IPS DF 19.7 (cell line): ENCODE measurements around the gene YPEL3.

ENCODE experiments used
- DNase-seq: peaks from one replicate; pipeline ENCODE4 v3.0.0-alpha.2; 2013; ENCODE audit warnings: low read depth, low spot score

The YPEL3 gene

DNA sequence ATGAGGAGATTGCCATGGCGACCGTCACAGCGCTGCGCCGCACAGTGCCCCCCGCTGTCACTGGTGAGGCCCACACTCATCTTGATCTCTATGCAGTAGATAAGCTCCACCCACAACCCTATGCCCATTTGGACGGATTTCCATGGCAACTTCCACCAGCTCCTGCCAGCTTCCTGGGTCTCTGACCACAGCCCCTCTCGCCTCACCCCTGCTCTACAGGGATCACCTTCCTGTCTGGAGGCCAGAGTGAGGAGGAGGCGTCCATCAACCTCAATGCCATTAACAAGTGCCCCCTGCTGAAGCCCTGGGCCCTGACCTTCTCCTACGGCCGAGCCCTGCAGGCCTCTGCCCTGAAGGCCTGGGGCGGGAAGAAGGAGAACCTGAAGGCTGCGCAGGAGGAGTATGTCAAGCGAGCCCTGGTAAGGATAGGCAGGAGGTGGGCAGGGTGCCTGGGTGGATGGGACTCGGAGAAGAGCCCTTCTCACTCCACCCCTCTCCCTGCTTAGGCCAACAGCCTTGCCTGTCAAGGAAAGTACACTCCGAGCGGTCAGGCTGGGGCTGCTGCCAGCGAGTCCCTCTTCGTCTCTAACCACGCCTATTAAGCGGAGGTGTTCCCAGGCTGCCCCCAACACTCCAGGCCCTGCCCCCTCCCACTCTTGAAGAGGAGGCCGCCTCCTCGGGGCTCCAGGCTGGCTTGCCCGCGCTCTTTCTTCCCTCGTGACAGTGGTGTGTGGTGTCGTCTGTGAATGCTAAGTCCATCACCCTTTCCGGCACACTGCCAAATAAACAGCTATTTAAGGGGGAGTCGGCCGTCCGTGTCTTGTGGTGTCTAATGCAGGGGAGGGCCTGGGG lies 26.2 kb downstream of the YPEL3 start:
- DNase-seq: no peak

- no peak for DNase-seq
Observed at GRCh38 chr16:30068750-30069610, 27.0 kb downstream of the YPEL3 start.

GRCh38 chr16:30068333-30068732 lies 27.7 kb downstream of the YPEL3 start:
- DNase-seq: no peak

DNA sequence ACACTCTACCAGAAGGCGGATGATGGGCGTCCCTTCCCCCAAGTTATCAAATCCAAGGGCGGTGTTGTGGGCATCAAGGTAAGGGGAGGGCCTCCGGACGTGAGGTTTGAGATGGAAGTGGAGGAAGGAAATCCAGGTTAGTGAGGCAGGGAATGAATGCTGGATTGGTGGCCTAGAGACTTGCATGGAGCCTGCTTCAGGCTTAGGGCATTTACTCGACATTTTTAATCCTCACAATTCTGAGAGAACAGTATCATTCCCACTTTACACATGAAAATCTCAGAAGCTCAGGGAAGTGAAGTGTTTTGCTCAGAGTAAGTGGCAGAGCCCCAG lies 28.5 kb downstream of the YPEL3 start:
- no peak for DNase-seq

DNA sequence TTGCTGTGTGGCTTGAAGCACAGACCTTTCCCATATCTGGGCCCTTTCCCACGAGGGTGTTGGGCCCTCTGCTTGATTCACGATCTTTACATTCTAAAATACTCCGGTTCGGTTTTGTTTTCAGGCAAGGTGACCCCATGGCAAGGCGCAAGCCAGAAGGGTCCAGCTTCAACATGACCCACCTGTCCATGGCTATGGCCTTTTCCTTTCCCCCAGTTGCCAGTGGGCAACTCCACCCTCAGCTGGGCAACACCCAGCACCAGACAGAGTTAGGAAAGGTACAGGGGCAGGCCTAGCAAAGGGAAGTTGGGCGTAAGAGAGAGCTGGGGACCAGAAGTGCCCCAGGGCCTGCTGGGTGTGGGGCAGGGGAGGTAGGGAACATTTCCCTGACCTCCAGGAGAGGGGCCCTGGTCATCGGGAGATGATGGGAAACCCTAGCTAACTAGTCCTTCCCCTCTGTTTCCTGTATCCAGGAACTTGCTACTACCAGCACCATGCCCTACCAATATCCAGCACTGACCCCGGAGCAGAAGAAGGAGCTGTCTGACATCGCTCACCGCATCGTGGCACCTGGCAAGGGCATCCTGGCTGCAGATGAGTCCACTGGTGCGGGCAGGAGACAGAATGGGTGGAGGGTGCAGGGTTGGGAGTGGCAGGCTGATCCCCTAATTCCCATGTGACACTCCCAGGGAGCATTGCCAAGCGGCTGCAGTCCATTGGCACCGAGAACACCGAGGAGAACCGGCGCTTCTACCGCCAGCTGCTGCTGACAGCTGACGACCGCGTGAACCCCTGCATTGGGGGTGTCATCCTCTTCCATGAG lies 29.0 kb downstream of the YPEL3 start:
- no peak for DNase-seq

GRCh38 chr16:30065943-30066760 lies 29.9 kb downstream of the YPEL3 start:
- no peak for DNase-seq

DNA sequence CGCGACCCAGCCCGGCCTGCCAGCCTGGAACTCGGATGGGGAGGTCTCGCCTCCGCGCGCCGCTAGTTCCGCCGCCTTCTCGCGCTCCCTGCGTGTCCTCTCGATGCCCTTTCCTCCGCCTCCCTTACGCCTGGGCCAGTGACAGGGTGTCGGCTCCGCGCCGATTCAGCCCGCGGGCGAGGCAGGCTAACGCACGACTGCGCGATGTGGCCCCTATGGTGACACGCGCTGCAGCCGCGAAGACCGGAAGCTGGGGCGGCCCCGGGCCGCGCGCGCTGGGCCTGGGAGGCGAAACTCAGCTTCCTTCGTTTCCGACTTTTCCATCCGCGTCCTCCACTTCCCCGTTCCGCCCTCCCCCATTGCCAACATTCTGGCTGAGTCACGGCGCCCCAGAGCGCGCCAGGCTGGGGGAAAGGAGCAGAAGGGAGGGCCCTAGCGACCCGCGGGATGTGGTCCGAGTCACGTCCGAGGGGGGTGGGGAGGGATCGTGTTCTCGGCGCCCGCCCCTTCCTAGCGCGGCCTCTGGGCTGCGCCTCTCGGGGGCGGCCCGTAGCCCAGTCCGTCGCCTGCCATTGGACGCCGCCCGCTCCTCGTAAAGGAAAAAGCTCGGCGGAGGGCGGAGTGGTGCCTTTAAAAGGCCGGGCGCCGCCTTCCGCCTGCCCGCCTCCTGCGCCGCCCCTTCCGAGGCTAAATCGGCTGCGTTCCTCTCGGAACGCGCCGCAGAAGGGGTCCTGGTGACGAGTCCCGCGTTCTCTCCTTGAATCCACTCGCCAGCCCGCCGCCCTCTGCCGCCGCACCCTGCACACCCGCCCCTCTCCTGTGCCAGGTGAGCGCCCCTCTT lies 30.7 kb downstream of the YPEL3 start, which contains the start of gene ALDOA:
ALDOA (plus strand) TSS at position 659 of the 841 bp plus-strand sequence. CDS start 1,138 bp downstream, outside the sequence.
- DNase-seq: peak; percentile 74

GRCh38 chr16:30064729-30065101 lies 31.3 kb downstream of the YPEL3 start:
- DNase-seq: no peak

- no peak for DNase-seq
Observed at GRCh38 chr16:30063893-30064728, 31.9 kb downstream of the YPEL3 start.

DNA sequence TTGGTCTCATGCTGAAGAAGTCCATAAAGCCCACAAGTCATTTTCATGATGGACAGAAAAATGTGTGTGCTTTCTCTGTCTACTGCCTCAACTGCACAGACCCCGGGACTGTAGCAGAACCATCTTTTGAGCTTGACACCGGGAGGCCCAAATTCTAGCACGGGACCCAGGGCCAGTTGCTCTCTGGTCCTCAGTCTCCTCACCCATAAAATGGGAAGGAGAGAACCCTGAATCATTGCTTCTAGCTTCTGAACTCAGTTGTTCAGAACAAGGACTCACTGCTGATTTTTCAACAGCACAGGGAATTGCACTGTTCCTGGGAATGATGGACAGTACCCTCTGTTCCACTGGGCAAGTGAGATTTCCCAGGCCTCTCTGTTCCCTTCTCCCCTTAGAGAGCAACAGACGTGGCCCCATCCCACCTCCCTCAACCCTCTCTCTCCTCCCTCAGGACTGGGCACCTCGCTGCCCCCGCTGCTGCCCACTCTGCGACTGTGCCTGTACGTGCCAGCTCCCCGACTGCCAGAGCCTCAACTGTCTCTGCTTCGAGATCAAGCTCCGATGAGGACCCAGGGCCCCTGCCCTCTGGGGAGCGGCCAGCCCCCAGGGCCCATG lies 32.6 kb downstream of the YPEL3 start:
- DNase-seq: no peak

- no peak for DNase-seq
Observed at GRCh38 chr16:30060836-30061554, 35.0 kb downstream of the YPEL3 start.

GRCh38 chr16:30060346-30060745 lies 35.7 kb downstream of the YPEL3 start:
- DNase-seq: no peak

GRCh38 chr16:30054959-30055553 lies 41.0 kb downstream of the YPEL3 start:
- no peak for DNase-seq

DNA sequence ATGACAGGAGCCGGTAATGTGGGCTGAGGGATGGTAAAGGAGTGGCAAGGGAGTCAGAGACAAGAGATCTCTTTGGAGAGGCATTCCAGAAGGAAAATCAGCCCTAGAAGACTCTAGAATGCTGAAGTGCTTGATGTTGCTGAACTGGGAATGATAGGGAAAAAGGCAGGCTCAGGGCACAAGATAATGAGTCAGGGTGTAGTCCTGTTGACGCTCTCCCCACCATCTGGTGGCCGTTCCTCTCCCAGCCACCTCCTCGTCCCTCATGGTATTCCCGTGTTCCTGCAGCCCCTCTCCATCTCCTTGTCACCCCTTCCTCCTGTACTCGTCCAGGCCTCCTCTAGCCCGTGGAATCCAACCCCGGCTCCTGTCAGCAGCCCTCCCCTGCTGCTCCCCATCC lies 41.6 kb downstream of the YPEL3 start:
- DNase-seq: no peak

- no peak for DNase-seq
Observed at GRCh38 chr16:30053376-30054015, 42.5 kb downstream of the YPEL3 start.

- no peak for DNase-seq
Observed at GRCh38 chr16:30052671-30053372, 43.2 kb downstream of the YPEL3 start.

GRCh38 chr16:30051518-30051917 lies 44.5 kb downstream of the YPEL3 start:
- no peak for DNase-seq
